Spleen (tissue), 11 donors: Measurements from ENCODE around the gene RNASET2. TPM values are rescaled to one million over a fixed set of nuclear protein-coding genes. Genes with fewer than 3 reads are reported as not detected.

Experiments used
- DNase-seq: peaks from one replicate; pipeline ENCODE4 v3.0.0-alpha.2; 2020
- H3K27ac ChIP-seq, 8 donors: fragments of 200-600 bp; sonication (generic) in 7 of 8; 1 replicate in 4 of 8; 2 replicates in 4 of 8; pipeline versions ENCODE4 v1.5.0 to v1.8.0; 2016 to 2021; ENCODE audit warnings: inconsistent platforms in 4 of 8, mild to moderate bottlenecking in 4 of 8, moderate library complexity in 1 of 8
- H3K27me3 ChIP-seq, 7 donors: fragments of 200-600 bp; sonication (generic) in 6 of 7; replicated peaks in 1 of 7; 1 replicate in 4 of 7; 2 replicates in 3 of 7; pipeline versions ENCODE4 v1.5.0 to v1.8.0; 2016 to 2021; ENCODE audit warnings: inconsistent platforms in 3 of 7, mild to moderate bottlenecking in 1 of 7
- H3K36me3 ChIP-seq, 6 donors: fragments of 200-600 bp; sonication (generic) in 5 of 6; 1 replicate in 4 of 6; 2 replicates in 2 of 6; pipeline versions ENCODE4 v1.5.0 to v1.8.0; 2016 to 2021; ENCODE audit warnings: inconsistent platforms in 2 of 6
- H3K4me1 ChIP-seq, 6 donors: fragments of 200-600 bp; sonication (generic) in 5 of 6; 1 replicate in 3 of 6; 2 replicates in 3 of 6; pipeline versions ENCODE4 v1.5.0 to v1.8.0; 2016 to 2021; ENCODE audit warnings: inconsistent platforms in 3 of 6
- H3K4me3 ChIP-seq, 8 donors: fragments of 200-600 bp; sonication (generic) in 7 of 8; 1 replicate in 4 of 8; 2 replicates in 4 of 8; pipeline versions ENCODE4 v1.5.0 to v1.8.0; 2016 to 2021; ENCODE audit warnings: inconsistent platforms in 4 of 8, mild to moderate bottlenecking in 4 of 8, moderate library complexity in 2 of 8
- H3K9me3 ChIP-seq, 8 donors: fragments of 200-600 bp; sonication (generic) in 7 of 8; 1 replicate in 4 of 8; 2 replicates in 4 of 8; pipeline versions ENCODE4 v1.5.0 to v1.8.0; 2016 to 2021; ENCODE audit warnings: inconsistent platforms in 4 of 8
- CTCF ChIP-seq, 11 experiments: fragments of 200-600 bp in 7 of 11; fragments of 450-650 bp in 4 of 11; sonication (generic) in 4 of 11; IDR thresholded peaks in 8 of 11; conservative IDR thresholded peaks in 3 of 11; 1 replicate in 7 of 11; 2 replicates in 4 of 11; pipeline versions ENCODE4 v1.4.0 to v1.8.0; 2016 to 2021; ENCODE audit warnings: antibody characterized with exemption in 11 of 11, inconsistent platforms in 4 of 11, mild to moderate bottlenecking in 1 of 11
- POLR2A ChIP-seq, 3 donors: fragments of 450-650 bp; IDR thresholded peaks; one replicate each; pipeline ENCODE4 v1.5.1; 2017; ENCODE audit warnings: antibody characterized with exemption in 3 of 3, mild to moderate bottlenecking in 1 of 3
- POLR2AphosphoS5 ChIP-seq, 3 donors: sonication (generic); formaldehyde crosslinking; IDR thresholded peaks; one replicate each; pipeline ENCODE4 v1.5.1; 2017; ENCODE audit warnings: antibody characterized with exemption in 3 of 3
- WGBS, 5 donors: extraction: QIAGEN DNeasy Blood & Tissue Kit in 3 of 5; methylation state at CpG; one replicate each; pipeline versions ENCODE4 v1.1.5 to v1.1.7; 2013 to 2018; 5-methylcytosine and 5-hydroxymethylcytosine counted together
- intact Hi-C: fragments of 100-400 bp; cut with DNase I; formaldehyde crosslinking; loops from one replicate; pipeline ENCODE4 v1.15.0; 2023; ENCODE audit warnings: low total_unique reads
- polyA plus RNA-seq, 3 donors: library from polyadenylated mRNA; stranded (reverse); fragments of 200-250 nt; gene quantifications; one replicate each; pipeline ENCODE4 v1.2.1, GENCODE V29; 2013
- total RNA-seq, 7 donors: library from RNA; depleted of rRNA in 3 of 7; stranded (reverse); fragments of >200 nt in 3 of 7; fragmentation: NEBNext Ultra II Directional in 4 of 7; extraction: Animal tissue kit (Norgen Biotek cat#: 25700) in 4 of 7; gene quantifications; one replicate each; pipeline versions ENCODE4 v1.1.0 to v1.2.1, GENCODE V29; 2016 to 2021
- donor health status: healthy with polysubstance abuse.
- donor health status: DM: no; HTN: no; CAD: no; lungs with moderate emphysema.
- donor health status: DM: no; HTN: no; CAD: no.
- donor health status: Bipolar disorder and iron deficiency.
- donor health status: healthy.
- donor health status: DM: no; HTN: no; CAD: no.
- donor health status: DM: yes; HTN: yes; CAD: no.

Gene RNASET2
- total and polyA plus RNA-seq, 10 donors = 242 to 676 (median 362) TPM

GRCh38 chr6:166935353-166935752 lies 21.0 kb downstream of the RNASET2 start:
- 87 to 93% (median 88%) methylated on average over 7 of the region's 7 CpGs for WGBS, 5 donors
- no peak for DNase-seq
- Histone ChIP-seq H3K27ac (no peak overlapping the region), H3K9me3 (no peaks in the 10 kb centered on the region), H3K36me3 (peaks cover 5 to 100% (median 87%) of the 10 kb centered on the region in 6 donors), H3K27me3 (no peaks in the 10 kb centered on the region), H3K4me3 (no peak overlapping the region), H3K4me1 (peaks cover 0 to 55% (median 7%) of the 10 kb centered on the region in 6 donors)
- TF ChIP-seq POLR2AphosphoS5 (IDR thresholded peaks at IDR 0.05) (no peak), POLR2A (IDR thresholded peaks at IDR 0.05) (no peak), CTCF (IDR thresholded peaks at IDR 0.05 in 8 of 11, conservative IDR thresholded peaks at IDR 0.05 in 3 of 11) (no peak)
- intact Hi-C loops = no loop called here

- Histone ChIP-seq H3K27ac (peak overlapping the region in 1 of 8 donors; percentile 16), H3K9me3 (no peaks in the 10 kb centered on the region), H3K4me1 (peaks cover 0 to 61% (median 17%) of the 10 kb centered on the region in 6 donors), H3K36me3 (peaks cover 5 to 100% (median 83%) of the 10 kb centered on the region in 6 donors), H3K4me3 (no peak overlapping the region), H3K27me3 (no peaks in the 10 kb centered on the region)
- WGBS, 5 donors = 87 to 95% (median 94%) methylated on average over 8 of the region's 8 CpGs
- TF ChIP-seq POLR2AphosphoS5 (IDR thresholded peaks at IDR 0.05) = no peak
- no peak for TF ChIP-seq POLR2A (IDR thresholded peaks at IDR 0.05)
- TF ChIP-seq CTCF (IDR thresholded peaks at IDR 0.05 in 8 of 11, conservative IDR thresholded peaks at IDR 0.05 in 3 of 11) = no peak
- DNase-seq = no peak
- intact Hi-C loops = no loop called here
Measured at GRCh38 chr6:166934174-166934573, 22.2 kb downstream of the RNASET2 start.

- Histone ChIP-seq H3K27ac (no peak overlapping the region), H3K36me3 (peaks cover under 1 to 100% (median 83%) of the 10 kb centered on the region in 6 donors), H3K4me1 (peaks cover 0 to 68% (median 21%) of the 10 kb centered on the region in 6 donors), H3K27me3 (no peaks in the 10 kb centered on the region), H3K4me3 (no peak overlapping the region), H3K9me3 (no peaks in the 10 kb centered on the region)
- TF ChIP-seq POLR2A (IDR thresholded peaks at IDR 0.05) (no peak), POLR2AphosphoS5 (IDR thresholded peaks at IDR 0.05) (no peak), CTCF (IDR thresholded peaks at IDR 0.05 in 8 of 11, conservative IDR thresholded peaks at IDR 0.05 in 3 of 11) (no peak)
- WGBS, 5 donors = 92 to 95% (median 93%) methylated on average over 6 of the region's 6 CpGs
- DNase-seq = no peak
- intact Hi-C loops = no loop called here
Measured at GRCh38 chr6:166933396-166933795, 23.0 kb downstream of the RNASET2 start.

- H3K27ac ChIP-seq = peak overlapping the region in 1 of 8 donors; percentile 15
- peak; percentile 43 for DNase-seq
- H3K36me3 ChIP-seq = peaks cover 0 to 100% (median 81%) of the 10 kb centered on the region in 6 donors
- peaks cover 0 to 67% (median 24%) of the 10 kb centered on the region in 6 donors for H3K4me1 ChIP-seq
- 95 to 98% (median 96%) methylated on average over 9 to 10 of the region's 10 CpGs for WGBS, 5 donors
- intact Hi-C loops = no loop called here
- H3K27me3 ChIP-seq = no peaks in the 10 kb centered on the region
- H3K9me3 ChIP-seq = no peaks in the 10 kb centered on the region
- no peak for TF ChIP-seq POLR2A (IDR thresholded peaks at IDR 0.05)
- no peak for TF ChIP-seq POLR2AphosphoS5 (IDR thresholded peaks at IDR 0.05)
- no peak for TF ChIP-seq CTCF (IDR thresholded peaks at IDR 0.05 in 8 of 11, conservative IDR thresholded peaks at IDR 0.05 in 3 of 11)
- no peak overlapping the region for H3K4me3 ChIP-seq
Measured at GRCh38 chr6:166932616-166933015, 23.7 kb downstream of the RNASET2 start.
